Nephron progenitor cell (in vitro differentiated cells): ENCODE data around the gene HES4.
"Not testable (repeated sequence)": the region's sequence is repeated elsewhere in the genome, so short reads cannot be mapped to it uniquely, and the experiment has no call there.

Source experiments
- DNase-seq: peaks from one replicate; pipeline ENCODE4 v3.0.0; 2021
- H3K27ac Mint-ChIP-seq: 2 replicates; pipeline ENCODE4 v1.8.0; 2021; ENCODE audit warnings: mild to moderate bottlenecking, moderate library complexity, mixed read lengths
- H3K27me3 Mint-ChIP-seq: 2 replicates; pipeline ENCODE4 v1.8.0; 2021; ENCODE audit warnings: mild to moderate bottlenecking, low read depth, mixed read lengths; ENCODE audit not compliant: poor library complexity
- H3K36me3 Mint-ChIP-seq: 2 replicates; pipeline ENCODE4 v1.8.0; 2021; ENCODE audit warnings: low read depth, mixed read lengths
- H3K4me1 Mint-ChIP-seq: 2 replicates; pipeline ENCODE4 v1.8.0; 2021; ENCODE audit warnings: mixed read lengths
- H3K4me3 Mint-ChIP-seq: 2 replicates; pipeline ENCODE4 v1.8.0; 2021; ENCODE audit warnings: mild to moderate bottlenecking, moderate library complexity, mixed read lengths
- H3K9me3 Mint-ChIP-seq: 2 replicates; pipeline ENCODE4 v1.8.0; 2021; ENCODE audit warnings: mild to moderate bottlenecking, moderate library complexity, mixed read lengths
- CTCF ChIP-seq: fragments of 200-600 bp; sonication (generic); IDR thresholded peaks from 2 replicates; pipeline ENCODE4 v1.5.0; 2021; ENCODE audit warnings: antibody characterized with exemption

Gene HES4

GRCh38 chr1:1031659-1032235 is 31.9 kb upstream of the HES4 start:
- DNase-seq: no peak
- H3K4me1 Mint-ChIP-seq: peaks cover 15% of the 10 kb centered on the region
- no peaks in the 10 kb centered on the region for H3K9me3 Mint-ChIP-seq
- no peaks in the 10 kb centered on the region for H3K36me3 Mint-ChIP-seq
- H3K4me3 Mint-ChIP-seq: peak overlapping the region; percentile 57
- peak overlapping the region; percentile 54 for H3K27ac Mint-ChIP-seq
- H3K27me3 Mint-ChIP-seq: peaks cover 31% of the 10 kb centered on the region
- no peak for TF ChIP-seq CTCF

DNA sequence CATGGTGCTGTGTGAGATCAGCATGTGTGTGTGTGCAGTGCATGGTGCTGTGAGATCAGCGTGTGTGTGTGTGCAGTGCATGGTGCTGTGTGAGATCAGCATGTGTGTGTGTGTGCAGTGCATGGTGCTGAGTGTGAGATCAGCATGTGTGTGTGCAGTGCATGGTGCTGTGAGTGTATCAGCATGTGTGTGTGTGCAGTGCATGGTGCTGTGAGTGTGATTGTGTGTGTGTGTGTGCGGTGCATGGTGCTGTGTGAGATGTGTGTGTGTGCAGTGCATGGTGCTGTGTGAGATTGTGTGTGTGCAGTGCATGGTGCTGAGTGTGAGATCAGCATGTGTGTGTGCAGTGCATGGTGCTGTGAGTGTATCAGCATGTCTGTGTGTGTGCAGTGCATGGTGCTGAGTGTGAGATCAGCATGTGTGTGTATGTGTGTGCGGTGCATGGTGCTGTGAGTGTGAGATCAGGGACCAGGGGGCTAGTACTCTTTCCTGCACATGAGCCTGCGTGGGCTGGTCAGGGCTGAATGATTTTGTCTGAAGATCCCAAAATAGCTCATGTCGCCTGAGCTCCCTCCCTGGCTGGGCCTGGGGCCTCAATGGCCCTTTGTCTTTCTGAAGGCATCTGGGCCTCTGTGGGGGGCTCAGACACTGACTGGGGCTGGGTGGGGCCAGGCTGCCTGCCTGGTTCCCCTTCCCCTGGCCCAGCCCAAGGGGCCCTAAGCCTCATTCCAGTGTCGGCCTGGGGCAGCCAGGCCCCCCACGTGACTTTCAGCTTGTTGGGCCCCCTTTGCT is 31.2 kb upstream of the HES4 start:
- not testable (repeated sequence) for H3K4me3 Mint-ChIP-seq, DNase-seq, H3K27ac Mint-ChIP-seq, H3K9me3 Mint-ChIP-seq, H3K36me3 Mint-ChIP-seq
- H3K4me1 Mint-ChIP-seq: peaks cover 17% of the 10 kb centered on the region
- peaks cover 24% of the 10 kb centered on the region for H3K27me3 Mint-ChIP-seq

DNA sequence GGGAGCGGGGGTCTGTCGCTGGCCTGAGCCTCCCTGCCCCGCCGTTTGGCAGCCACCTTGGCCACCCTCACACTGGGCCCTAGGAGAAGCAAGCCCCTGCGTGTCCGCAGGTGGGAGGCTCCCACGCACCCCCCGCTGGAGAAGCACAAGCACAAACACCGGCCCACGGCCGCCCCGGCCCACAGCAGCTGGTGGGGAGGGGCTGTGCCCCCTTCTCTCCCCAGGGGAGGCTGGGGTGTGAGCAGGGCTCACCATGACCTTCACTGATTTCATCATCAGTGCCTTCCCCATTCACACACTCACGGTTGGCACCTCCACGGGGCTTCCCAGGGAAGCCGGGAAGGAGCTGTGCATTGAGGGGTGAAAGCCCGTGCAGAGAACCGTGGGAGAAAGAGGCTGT is 27.9 kb upstream of the HES4 start:
- no peak for DNase-seq
- peaks cover 28% of the 10 kb centered on the region for H3K4me1 Mint-ChIP-seq
- H3K4me3 Mint-ChIP-seq: no peak overlapping the region
- H3K27ac Mint-ChIP-seq: no peak overlapping the region
- no peaks in the 10 kb centered on the region for H3K36me3 Mint-ChIP-seq
- TF ChIP-seq CTCF: no peak
- H3K27me3 Mint-ChIP-seq: peaks cover 8% of the 10 kb centered on the region
- no peaks in the 10 kb centered on the region for H3K9me3 Mint-ChIP-seq

DNA sequence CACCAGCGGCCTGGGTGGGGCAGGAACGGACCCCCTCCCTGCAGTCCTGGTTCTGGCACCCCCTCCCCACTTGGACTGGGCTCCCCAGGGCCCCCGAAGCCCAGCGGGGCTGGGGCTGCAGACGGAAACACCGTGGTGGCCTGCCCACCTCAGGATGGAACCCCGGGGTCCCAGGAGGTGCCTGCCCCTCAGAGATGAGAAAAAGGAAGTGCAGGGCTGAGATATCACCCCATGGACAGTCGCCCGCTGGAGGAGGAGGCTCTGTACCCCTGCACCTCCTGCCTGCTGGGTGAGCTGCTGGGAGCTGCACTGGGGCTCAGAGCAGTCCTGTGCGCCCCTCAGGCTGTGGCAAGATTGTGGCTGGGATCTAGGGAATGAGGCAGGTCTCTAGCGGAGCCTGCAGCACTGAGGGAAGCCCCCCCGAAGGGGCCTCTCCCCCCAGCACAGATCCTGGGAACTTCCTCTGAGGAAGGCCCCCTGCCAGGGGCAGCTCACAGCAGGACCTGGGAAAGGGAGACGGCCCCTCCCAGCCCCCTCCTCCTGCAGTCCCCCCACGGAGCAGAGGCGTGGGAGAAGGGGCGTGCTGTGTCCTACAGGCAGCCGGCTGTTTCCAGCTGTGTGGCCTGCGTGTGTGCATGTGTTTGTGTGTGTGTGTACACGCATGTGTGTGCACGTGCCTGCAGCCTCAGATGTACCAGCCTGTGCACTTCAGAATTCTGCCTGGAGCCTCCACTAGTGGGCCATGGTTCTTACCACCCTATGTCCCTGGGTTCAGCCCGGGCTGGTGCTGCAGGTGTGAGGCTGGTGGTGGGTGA is 26.9 kb upstream of the HES4 start:
- Mint-ChIP-seq H3K4me3 (no peak overlapping the region), H3K36me3 (no peaks in the 10 kb centered on the region), H3K4me1 (peaks cover 30% of the 10 kb centered on the region), H3K9me3 (no peaks in the 10 kb centered on the region), H3K27ac (no peak overlapping the region), H3K27me3 (peaks cover 2% of the 10 kb centered on the region)
- DNase-seq: no peak
- TF ChIP-seq CTCF: no peak

- no peak overlapping the region for H3K4me3 Mint-ChIP-seq
- DNase-seq: no peak
Observed at GRCh38 chr1:1025730-1026129, 25.8 kb upstream of the HES4 start.

More at GRCh38 chr1:1025730-1026129, 25.8 kb upstream of the HES4 start:
- H3K27me3 Mint-ChIP-seq: no peaks in the 10 kb centered on the region
- no peaks in the 10 kb centered on the region for H3K9me3 Mint-ChIP-seq
- peaks cover 29% of the 10 kb centered on the region for H3K4me1 Mint-ChIP-seq
- TF ChIP-seq CTCF: no peak
- H3K27ac Mint-ChIP-seq: no peak overlapping the region
- no peaks in the 10 kb centered on the region for H3K36me3 Mint-ChIP-seq
